OCI-M2 (cell line): ENCODE data around the gene STK11IP.

Experiments used
- DNase-seq: peaks from one replicate; lab custom pipeline; 2025; ENCODE audit not compliant: unreplicated experiment; lab: John Stamatoyannopoulos, UW

STK11IP gene

DNA sequence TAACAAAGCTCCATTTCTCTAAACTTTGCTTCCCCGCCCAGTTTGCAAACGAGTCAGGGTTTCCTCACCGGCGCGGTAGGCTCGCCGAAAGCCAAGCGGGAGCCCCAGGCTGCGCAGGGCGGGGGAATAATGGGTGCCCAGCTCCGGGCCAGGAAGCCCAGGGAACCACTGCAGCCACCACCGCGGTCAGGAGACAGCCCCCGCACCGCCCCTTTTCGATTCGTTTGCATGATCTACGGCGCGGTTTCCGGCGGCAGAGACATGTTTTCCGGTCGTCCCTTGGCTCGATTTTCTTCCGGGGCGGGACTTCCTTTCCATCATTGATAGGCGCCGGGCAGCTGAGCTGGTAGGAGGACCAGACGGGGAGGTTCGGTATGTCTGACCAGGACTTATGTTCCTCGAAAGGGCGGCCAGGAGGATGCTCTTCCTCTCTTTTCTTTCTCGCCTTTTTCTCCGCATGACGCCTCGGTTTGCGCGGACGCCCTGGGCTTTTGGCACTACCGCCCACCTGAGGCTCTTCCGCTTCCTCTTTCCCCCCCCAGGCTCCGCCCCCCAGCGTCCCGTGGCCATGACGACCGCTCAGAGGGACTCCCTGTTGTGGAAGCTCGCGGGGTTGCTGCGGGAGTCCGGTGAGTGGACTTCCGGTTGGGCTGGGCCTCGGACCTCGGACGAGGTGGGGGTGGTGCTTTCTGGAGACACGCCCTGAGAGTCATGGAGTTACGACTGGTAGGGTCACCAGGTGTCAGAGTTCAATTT, at the start of gene STK11IP:
Gene STK11IP (plus strand): TSS at position 306 of the 756 bp plus-strand sequence. CDS start 263 bp downstream, at position 569.
- peak; percentile 81 for DNase-seq

DNA sequence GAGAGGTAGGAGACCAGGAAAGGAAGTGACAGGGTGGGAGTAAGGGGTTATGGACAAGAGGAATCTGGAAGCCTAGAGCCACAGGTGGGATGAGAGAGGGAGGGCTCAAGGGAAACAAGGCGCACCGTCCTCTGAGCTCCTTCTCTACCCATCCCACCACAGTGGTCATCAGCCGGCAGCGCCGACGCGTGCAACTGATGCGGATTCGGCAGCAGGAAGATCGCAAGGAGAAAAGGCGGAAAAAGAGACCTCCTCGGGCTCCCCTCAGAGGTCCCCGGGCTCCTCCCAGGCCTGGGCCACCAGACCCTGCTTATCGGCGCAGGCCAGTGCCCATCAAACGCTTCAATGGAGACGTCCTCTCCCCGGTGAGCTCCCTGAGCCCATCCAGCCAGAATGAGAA, 48.7 kb upstream of the STK11IP start:
- no peak for DNase-seq

- DNase-seq = no peak
Observed at GRCh38 chr2:219549619-219550018, 48.0 kb upstream of the STK11IP start.

- DNase-seq = no peak
Observed at GRCh38 chr2:219551441-219552381, 45.9 kb upstream of the STK11IP start.

DNA sequence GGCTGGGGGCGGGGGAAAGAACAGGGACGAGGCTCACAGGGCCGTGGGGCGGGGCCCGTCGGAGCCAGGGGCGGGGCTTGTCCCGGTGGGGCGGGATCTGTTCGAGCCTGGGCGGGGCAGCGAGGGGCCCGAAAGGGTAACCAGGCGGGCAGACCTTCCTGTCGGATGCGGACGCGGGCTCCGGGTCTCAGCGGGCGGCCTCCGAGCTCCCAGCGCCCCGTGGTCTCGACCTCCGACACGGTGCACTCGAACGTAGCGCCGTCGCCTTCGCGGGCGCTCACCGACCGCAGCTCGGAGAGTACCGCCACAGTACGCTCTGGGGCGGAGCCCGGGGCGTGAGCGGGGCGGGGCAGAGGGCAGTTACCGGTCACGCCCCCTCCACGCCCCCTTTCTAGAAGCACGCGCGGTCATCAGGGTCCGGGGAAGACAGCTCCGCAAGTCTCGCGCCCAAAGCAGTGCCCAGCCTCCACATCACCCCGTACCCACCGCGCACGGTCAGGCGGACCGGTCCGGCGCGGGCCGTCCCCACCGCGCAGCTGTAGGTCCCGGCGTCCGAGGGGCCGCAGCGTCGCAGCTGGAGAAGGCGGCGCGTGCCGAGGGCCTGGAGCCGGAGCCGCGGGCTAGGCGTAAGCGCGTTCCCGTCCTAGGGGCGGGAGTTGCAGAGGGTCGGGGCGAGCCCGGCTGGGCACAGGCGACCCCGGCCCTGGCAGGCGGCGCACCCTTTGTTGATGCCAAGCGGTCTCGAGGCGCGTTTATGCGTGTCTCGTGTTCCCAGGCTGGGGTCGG, 45.1 kb upstream of the STK11IP start:
- peak; percentile 56 for DNase-seq

- no peak for DNase-seq
Observed at GRCh38 chr2:219553168-219553417, 44.6 kb upstream of the STK11IP start.

DNA sequence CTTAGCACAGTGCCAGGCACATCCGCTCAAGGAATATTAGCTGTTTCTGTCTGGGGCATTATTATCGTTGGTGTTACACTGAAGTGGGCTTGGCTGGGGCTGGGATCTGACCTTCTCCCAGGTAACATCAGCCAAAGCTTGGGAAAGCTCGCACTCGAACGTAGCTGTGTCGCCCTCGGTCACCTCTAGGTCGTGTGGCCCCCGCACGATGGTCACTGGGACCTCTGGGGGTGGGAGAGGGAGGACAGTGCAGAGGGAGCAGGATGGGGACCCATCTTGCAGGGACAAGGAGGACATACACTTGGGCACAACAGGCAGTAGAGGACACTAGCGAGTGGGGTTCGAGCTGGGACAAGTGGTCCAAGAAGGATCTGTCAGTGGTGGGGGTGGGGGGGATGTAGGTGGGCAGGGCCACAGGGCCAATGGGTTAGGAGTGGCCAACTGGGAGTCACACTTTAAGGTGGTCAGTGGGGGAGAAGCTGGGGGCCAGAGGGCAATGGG, 44.1 kb upstream of the STK11IP start:
- DNase-seq = no peak

GRCh38 chr2:219554350-219554749, 43.3 kb upstream of the STK11IP start:
- DNase-seq = no peak

DNA sequence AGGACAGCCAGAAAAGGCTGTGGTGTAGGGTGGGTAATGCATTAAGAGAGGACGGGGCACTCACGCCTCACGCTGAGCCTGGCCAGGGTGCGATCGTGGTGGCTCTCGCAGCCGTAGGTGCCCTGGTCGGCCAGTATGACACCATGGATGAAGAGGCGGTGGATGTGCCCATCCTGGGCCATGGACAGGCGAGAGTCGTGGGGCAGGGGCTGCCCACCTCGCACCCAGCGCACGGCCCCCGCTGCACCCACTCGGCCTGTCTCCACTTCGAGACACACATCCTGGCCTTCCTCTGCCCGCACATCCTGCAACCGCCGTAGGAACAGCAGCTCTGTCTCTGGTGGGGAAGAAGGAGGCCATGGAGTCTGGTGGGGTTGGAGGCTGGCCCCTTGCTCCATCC, 41.7 kb upstream of the STK11IP start:
- DNase-seq = no peak

- no peak for DNase-seq
Observed at GRCh38 chr2:219556413-219556812, 41.2 kb upstream of the STK11IP start.

- no peak for DNase-seq
Observed at GRCh38 chr2:219557320-219557719, 40.3 kb upstream of the STK11IP start.

GRCh38 chr2:219557791-219558785, 39.6 kb upstream of the STK11IP start:
- DNase-seq = no peak

- DNase-seq = no peak
Observed at GRCh38 chr2:219559156-219559915, 38.3 kb upstream of the STK11IP start.

GRCh38 chr2:219560037-219560892, 37.4 kb upstream of the STK11IP start:
- DNase-seq = no peak

GRCh38 chr2:219560893-219561178, 36.8 kb upstream of the STK11IP start:
- no peak for DNase-seq

- no peak for DNase-seq
Observed at GRCh38 chr2:219561179-219562048, 36.2 kb upstream of the STK11IP start.
